HG03135 (cell line): ENCODE results near the gene USP6NL.
A peak's percentile ranks its signal among the peaks of the same experiment; 100 is the strongest.
"Not testable (repeated sequence)": the region's sequence is repeated elsewhere in the genome, so short reads cannot be mapped to it uniquely, and the experiment has no call there.

Source experiments
- ATAC-seq: cut with Tn5 transposase; IDR thresholded peaks from one replicate; pipeline ENCODE4 v1.9.1; 2021; ENCODE audit warnings: mild to moderate bottlenecking, moderate library complexity; ENCODE audit not compliant: unreplicated experiment

The USP6NL gene

DNA sequence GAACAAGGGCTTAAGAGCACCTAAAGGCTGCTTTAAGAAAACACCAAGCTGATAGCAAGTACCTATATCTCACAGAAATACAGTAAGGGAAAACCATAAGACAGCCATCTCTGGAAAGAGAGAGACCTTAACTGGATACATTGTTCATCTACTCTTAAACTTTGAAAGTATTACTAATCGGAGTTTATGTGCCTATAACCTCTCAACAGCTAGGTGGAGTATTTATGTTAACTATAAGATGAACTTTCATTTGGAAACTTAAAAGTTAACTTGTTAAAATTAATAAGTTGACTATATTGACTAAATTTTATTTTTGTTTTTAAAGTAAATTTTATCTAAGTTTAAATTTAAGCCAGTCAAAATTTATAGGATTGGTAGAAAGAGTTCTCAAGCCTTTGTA is 90.6 kb downstream of the USP6NL start:
- ATAC-seq: no peak

GRCh38 chr10:11517150-11517549 is 94.3 kb downstream of the USP6NL start:
- ATAC-seq: peak; percentile 39

DNA sequence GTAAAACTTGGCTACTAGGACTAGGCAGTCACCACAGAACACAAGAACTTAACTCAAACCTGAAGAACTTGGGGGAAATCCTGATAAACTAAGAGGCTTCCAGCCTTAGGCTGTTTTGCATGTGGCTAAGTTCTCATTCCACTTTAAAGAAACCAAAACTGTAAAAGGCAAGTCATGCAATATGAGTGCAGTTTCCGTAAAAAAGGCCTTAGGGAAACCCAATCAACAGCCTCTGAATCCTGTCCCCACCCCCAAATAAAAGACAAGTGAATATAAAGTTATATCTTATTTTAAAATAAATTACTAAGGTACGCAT is 95.1 kb downstream of the USP6NL start:
- ATAC-seq: no peak

- ATAC-seq: peak; percentile 48
Observed at GRCh38 chr10:11515596-11516430, 95.6 kb downstream of the USP6NL start.

GRCh38 chr10:11513727-11514126 is 97.7 kb downstream of the USP6NL start:
- no peak for ATAC-seq

DNA sequence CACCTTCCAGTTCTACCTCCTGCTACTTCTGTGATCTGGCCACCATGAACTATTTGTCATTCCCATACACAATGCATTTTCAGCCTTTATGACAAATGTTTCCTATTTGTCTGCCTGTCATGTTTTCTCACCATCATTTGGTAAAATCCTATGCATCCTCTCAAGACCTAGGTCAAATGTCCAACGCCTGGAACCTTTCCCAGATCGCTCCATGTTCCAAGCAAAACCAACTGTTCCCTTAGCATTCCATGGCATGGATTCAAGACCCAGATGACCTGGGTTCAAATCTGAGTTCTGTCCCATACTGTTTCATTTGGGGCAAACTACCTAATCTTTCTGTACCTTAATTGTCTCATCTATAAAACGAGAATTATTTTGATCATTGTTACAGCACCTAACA is 98.9 kb downstream of the USP6NL start:
- ATAC-seq: no peak

DNA sequence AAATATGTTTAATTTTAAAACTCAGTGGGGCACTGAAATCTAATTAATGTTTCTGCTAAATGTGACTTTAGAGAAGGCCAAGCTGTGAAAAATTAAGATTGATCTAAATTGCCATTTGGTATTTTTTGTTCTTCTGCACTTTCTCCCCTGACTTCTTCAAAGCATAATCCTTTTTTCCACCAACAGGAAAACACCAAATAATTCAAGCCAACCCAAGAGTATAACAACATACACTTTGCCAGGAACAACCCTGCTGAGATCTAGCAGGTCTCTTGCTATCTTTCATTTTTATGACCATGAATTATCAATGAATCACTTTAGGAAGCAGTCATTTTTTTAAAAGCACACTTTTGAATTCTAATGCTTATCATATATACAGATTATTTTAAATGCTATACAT is 100.1 kb downstream of the USP6NL start:
- no peak for ATAC-seq

DNA sequence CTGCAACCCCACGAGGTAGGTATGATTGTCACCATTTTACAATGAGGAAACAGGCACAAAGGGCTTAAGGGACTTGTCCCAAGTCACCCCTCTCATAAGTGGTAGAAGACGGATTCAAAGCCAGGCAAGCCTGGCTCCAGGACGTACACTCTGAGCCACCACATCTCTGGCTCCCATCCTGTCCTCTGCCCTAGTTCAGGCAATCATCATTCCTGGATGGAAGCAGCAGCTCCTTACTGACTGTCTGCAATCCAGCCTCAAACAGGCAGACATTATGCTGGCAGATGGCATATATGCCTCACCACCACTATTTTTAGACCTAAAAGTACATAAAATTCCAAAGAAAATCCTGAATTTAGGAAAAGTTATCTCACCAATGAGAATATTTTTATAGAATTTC is 100.7 kb downstream of the USP6NL start:
- no peak for ATAC-seq

DNA sequence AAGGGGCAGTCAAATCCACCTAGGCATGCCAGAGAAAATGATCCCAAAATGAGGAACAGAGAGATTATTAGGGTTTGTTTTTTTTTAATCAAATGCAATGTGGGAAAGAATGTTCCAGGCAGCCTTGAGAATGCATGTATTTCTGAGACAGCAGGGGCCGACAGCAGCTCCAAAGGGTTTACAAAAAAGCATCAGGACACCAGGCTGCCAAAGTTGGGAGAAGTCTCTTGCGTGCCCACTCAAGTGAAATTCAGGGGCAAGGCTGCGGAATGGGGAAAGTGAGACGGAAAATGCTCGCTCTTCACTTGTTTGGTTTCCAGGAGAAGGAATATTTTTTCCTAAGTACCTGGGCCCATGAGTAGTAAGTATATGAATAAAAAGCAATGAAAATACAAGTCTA is 101.2 kb downstream of the USP6NL start:
- no peak for ATAC-seq

GRCh38 chr10:11509036-11509435 is 102.4 kb downstream of the USP6NL start:
- no peak for ATAC-seq

GRCh38 chr10:11506247-11506789 is 105.1 kb downstream of the USP6NL start:
- no peak for ATAC-seq

GRCh38 chr10:11505639-11506038 is 105.8 kb downstream of the USP6NL start:
- ATAC-seq: no peak

DNA sequence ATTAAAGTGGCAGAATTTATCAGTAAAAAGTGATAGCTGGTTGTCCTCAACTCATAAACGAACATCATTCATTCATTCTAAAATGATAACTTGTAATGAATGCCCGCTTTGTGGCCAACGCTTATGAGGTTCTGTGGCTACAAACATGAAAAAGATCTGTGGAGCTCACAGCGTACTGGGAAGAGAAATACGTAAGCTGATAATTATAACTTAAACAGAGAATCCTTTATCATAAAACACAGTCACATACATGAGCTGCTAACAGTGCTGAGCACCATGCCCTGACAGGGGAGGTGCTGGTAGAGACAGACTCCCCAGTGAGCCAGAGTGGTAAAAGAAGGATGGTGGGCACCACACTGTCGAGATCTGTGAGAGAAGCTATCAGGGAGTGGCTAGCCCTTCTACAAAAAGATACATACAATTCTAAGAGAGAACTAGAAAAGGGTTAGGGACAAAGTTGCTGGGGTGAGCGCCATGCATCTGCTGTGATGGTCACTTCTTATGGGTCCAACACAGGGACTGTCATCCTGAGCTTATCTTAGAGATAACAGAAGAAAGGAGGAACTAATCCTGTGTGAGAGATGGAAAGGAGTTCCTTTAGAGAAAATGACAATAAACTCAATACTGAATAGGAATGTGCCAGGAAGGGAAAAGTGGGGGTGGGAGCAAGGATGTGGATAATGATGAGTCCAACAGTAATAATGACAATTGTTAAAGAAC is 106.7 kb downstream of the USP6NL start:
- ATAC-seq: no peak

GRCh38 chr10:11501600-11501999 is 109.8 kb downstream of the USP6NL start:
- no peak for ATAC-seq

DNA sequence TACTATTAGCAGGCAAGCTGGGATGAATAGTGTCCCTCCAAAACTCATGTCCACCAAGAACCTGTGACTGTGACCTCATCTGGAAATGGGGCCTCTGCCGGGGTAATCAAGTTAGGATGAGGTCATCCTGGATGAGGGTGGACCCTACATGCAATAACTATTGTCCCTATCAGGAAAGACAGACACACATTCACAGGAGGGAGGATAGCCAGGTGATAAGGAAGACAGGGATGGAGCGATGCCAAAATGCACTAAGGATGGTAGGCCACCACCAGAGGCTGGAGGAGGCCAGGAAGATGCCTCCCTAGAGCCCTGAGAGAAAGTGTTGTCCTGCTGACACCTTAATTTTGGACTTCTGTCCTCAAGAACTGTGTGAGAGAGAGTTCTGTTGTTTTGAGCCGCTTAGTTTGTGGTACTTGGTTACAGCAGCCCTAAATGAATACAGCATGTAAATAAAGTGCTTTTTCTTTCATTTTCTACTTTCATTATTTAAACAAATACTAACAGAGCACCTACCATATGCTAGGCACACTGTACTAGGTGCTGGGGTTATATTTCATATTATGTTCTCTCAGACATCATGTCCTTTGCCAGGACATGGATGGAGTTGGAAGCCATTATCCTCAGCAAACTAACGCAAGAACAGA is 111.9 kb downstream of the USP6NL start:
- ATAC-seq: peak; percentile 85

- no peak for ATAC-seq
Observed at GRCh38 chr10:11498399-11498798, 113.1 kb downstream of the USP6NL start.

- not testable (repeated sequence) for ATAC-seq
Observed at GRCh38 chr10:11494923-11495322, 116.5 kb downstream of the USP6NL start.

- ATAC-seq: no peak
Observed at GRCh38 chr10:11493646-11494045, 117.8 kb downstream of the USP6NL start.

DNA sequence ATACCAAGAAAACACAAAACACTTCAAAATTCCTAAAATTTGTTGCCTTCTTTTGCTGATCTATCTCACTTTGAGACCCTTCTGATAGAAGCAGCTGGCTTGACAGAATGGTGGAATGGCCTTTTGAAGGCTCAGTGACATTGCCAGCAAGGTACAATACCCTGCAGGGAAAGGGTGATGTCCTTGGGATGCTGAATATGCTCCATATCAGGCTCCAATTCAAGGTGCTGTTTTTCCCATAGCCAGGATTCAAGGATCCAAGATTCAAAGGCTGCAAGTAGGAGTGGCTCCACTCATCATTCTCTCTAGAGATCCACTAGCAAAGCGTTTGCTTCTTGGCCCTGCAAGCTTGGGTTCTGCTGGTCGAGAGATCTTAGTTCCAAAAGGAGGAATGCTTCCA is 120.4 kb downstream of the USP6NL start:
- no peak for ATAC-seq

- no peak for ATAC-seq
Observed at GRCh38 chr10:11489591-11489990, 121.9 kb downstream of the USP6NL start.

DNA sequence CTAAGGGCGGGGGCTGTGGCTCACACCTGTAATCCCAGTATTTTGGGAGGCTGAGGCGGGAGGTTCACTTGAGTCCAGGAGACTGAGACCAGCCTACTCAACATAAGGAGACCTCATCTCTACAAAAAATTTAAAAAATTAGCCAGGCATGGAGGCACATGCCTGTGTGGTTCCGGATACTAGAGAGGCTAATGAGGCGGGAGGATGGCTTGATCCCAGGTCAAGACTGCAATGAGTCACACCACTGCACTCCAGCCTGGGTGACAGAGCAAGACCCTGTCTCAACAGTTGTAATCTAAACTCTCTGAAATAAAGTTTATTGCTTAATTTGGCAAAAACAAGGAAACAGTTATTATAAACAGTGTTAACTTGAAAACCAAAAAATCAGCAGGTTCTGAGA is 123.3 kb downstream of the USP6NL start:
- ATAC-seq: no peak
